NAMALWA (cell line): ENCODE measurements around the gene CARD11.

Experiments used
- DNase-seq: peaks from one replicate; pipeline ENCODE4 v3.0.0-alpha.2; 2015; ENCODE audit warnings: low spot score

The CARD11 gene

GRCh38 chr7:2982401-2982800 is 61.3 kb downstream of the CARD11 start:
- DNase-seq: no peak

GRCh38 chr7:2981103-2981480 is 62.6 kb downstream of the CARD11 start:
- DNase-seq: no peak

GRCh38 chr7:2980401-2981102 is 63.1 kb downstream of the CARD11 start:
- no peak for DNase-seq

GRCh38 chr7:2979951-2980350 is 63.7 kb downstream of the CARD11 start:
- no peak for DNase-seq

GRCh38 chr7:2979201-2979631 is 64.5 kb downstream of the CARD11 start:
- DNase-seq: peak; percentile 73

- peak; percentile 91 for DNase-seq
Observed at GRCh38 chr7:2978408-2978807, 65.3 kb downstream of the CARD11 start.

GRCh38 chr7:2975821-2976371 is 67.8 kb downstream of the CARD11 start:
- no peak for DNase-seq

- no peak for DNase-seq
Observed at GRCh38 chr7:2974093-2974819, 69.4 kb downstream of the CARD11 start.

- DNase-seq: no peak
Observed at GRCh38 chr7:2972835-2973161, 70.9 kb downstream of the CARD11 start.

- DNase-seq: peak; percentile 60
Observed at GRCh38 chr7:2971914-2972834, 71.5 kb downstream of the CARD11 start.

- DNase-seq: no peak
Observed at GRCh38 chr7:2970861-2971260, 72.8 kb downstream of the CARD11 start.

- no peak for DNase-seq
Observed at GRCh38 chr7:2970307-2970664, 73.4 kb downstream of the CARD11 start.

GRCh38 chr7:2969398-2970306 is 74.0 kb downstream of the CARD11 start:
- no peak for DNase-seq

GRCh38 chr7:2968616-2969397 is 74.9 kb downstream of the CARD11 start:
- peak; percentile 38 for DNase-seq

GRCh38 chr7:2968176-2968575 is 75.5 kb downstream of the CARD11 start:
- DNase-seq: peak; percentile 32

GRCh38 chr7:2967705-2968104 is 76.0 kb downstream of the CARD11 start:
- no peak for DNase-seq

- DNase-seq: no peak
Observed at GRCh38 chr7:2967253-2967652, 76.4 kb downstream of the CARD11 start.

GRCh38 chr7:2966466-2967078 is 77.1 kb downstream of the CARD11 start:
- no peak for DNase-seq

- DNase-seq: no peak
Observed at GRCh38 chr7:2965745-2966270, 77.9 kb downstream of the CARD11 start.

- DNase-seq: no peak
Observed at GRCh38 chr7:2965301-2965700, 78.4 kb downstream of the CARD11 start.
